NCI-H748 treated with DMSO at 0.1 percent for 48 hours (cell line): ENCODE measurements around the gene JAG2.

ENCODE experiments used
- DNase-seq: peaks from one replicate; lab custom pipeline; 2025; lab: John Stamatoyannopoulos, UW

The JAG2 gene

DNA sequence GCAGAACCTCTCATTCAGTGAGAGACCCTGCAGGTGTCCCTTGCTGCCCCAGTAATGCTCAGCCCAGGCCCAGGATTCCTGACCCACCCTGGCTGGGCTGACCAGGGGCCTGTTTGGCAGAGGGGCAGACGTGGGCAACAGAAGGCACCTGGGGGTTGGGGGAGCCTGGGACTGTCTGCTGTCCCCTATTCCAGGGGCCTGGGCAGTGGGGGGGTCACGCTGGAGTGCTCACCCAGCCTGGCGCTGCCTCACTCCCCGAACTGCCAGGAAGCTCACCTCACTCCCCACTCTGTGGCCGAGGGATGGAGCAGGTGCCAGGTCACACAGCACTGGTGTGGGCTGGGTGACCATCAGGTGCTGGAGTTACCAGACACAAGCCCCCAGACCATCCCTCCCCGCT lies 35.1 kb upstream of the JAG2 start:
- no peak for DNase-seq

DNA sequence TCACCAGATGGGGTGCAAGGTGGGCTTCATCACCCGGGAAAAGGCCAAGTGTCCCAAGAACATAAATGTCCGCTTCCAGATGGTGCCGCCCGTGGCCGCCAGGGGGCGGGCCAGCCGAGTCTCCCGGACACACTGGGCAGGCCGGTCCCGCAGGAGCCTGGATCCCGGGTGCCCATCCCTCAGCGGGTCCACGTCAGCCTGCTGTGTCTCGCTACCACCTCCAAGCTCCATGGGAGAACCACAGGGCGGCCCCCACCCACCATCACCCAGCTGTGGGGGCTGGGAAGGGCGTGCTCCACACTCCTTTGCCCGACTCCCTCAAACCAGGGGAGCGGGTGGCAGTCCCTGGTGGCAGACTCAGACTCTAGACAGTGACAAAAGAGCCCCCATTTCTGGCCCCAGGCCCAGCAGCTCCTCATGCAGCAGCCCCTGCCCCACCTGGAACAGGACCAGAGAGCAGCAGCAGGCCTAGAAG lies 34.5 kb upstream of the JAG2 start:
- peak; percentile 61 for DNase-seq

DNA sequence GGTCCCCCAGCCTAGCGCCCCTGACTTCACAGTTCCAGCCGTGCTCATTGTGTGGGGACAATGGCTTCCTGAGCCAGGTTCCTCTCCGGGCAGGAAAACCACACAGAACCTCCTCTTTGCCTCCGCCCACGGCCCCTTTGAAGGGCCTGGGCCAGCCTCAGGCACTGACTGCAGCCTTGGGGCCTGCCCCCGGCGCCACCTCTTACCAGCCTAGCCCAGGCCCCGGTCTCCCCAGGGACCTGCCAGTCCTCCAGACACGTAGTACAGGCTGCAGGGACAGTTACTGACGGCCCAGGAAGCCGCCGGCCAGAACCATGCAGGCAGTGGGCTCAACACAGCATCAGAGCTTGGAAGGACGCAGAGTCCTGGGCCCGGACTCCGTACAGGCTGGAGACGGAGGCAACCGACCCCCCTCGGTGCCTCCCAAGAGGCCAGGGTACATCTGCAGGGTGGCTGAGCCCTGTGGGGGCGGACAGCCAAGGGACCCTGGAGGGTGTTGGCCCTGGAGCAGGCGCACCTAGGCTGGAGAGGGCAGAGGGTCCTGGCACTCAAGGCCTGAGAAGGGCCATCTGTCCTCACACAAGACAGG lies 33.4 kb upstream of the JAG2 start:
- no peak for DNase-seq

DNA sequence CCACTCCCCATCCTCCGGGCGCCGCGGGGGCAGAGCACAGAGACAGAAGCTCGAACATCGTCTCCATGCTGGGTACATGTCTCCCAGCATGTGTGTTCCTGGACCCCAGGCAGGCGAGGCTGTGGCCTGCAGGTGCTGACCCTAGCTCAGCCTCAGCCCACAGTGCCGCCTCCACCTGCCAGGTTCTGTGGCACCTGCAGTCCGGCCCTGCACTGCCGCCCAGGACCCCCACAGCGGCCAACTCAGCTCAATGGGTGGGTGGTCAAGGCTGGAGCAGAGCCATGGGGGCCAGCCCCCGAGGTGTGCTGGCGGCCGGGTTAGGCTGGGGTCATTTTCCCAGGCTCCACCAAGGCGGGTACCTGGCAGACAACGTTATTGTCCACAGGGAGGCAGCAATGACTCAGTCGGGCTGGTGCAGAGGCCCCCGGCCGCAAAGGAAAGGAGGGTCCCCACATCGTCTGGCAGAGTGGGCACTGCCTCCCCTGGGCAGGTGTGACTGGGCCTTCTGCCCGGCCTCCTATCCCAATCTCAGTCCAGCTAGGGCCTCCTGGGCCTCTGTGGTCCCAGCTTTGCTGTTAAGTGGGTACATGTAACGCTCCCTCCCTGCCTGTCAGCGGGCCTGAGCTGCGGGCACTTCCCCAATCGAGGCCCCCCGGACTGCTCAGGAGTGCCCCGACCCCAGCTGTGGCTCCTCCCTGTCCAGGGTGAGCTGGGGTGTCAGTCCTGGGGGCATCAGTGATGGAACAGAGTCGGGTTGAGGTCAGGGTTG lies 32.8 kb upstream of the JAG2 start:
- DNase-seq: no peak

DNA sequence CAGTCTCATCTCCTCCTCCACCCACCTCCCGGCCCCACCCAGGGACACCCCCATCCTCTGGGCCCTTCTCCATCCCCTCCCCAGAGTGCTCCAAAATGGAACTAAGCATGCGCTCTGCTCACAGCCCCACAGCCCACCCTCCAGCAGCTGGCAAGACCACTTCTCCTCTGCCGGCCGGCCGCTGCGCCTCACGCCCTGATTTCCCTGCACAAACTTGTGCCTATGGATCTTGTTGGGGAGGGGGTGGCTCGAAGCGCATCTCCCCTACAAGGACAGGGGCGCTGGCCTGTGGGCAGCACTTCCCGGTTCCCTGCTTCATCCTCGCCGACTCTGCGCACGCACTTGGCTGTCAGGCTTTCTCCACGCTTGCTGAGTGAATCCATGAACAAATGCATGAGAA lies 32.1 kb upstream of the JAG2 start:
- DNase-seq: no peak

DNA sequence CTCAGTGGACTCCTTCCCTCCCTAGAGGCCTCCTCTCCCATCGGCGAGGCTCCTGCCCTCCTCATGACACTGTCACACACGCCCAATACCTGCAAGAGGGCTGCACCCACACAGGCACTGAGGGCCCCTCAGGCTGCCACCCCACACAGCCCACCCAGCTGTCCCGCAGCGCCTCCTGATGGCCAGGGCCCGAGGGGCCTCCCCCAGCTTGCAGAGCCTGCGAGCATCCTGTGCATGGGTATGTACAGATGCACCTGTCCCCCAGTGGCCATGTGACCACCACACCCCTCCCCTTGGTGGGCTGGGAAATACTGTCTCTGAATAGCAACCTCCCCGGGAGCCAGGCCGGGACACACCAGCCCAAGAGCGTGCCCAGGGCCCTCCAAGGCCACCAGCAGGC lies 31.5 kb upstream of the JAG2 start:
- DNase-seq: no peak

DNA sequence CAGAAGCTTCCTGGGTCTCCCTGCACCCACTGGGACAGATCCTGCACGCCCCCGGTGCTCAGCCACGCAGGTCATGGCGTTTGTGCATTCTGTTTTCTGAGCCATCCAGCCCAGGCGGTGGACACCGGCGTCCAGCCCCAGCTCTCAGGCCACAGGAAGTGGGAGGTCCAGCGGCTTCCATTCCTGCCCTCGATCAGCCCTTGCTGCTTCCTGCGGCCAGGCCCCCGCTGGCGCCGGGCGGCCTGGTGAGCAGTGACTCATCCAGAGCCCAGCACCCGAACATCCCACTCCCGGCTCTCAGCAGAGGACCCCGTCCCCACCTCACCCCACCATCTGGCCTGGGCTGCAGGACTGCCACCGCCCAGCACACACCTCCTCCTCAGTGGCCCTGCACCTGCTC lies 30.5 kb upstream of the JAG2 start:
- no peak for DNase-seq

DNA sequence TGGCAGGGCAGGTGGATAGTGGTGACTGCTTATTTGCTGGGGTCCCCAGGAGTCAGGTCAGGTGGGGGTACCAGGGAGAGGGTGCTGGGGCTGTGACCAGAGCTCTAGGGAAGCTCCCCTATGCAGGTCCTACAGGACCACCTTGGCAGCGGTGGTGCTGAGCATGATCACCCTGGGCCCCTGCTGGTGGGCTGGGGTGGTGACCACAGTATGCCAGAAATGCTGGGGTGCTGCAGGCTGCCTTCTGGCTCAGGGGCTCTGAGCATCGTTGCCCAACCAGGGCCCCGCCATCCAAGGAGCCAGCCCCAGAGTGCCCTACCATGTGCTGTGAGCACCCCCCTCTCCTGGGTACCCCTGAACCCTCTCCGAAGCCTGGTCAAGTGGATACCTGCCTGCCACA lies 30.0 kb upstream of the JAG2 start:
- DNase-seq: no peak

DNA sequence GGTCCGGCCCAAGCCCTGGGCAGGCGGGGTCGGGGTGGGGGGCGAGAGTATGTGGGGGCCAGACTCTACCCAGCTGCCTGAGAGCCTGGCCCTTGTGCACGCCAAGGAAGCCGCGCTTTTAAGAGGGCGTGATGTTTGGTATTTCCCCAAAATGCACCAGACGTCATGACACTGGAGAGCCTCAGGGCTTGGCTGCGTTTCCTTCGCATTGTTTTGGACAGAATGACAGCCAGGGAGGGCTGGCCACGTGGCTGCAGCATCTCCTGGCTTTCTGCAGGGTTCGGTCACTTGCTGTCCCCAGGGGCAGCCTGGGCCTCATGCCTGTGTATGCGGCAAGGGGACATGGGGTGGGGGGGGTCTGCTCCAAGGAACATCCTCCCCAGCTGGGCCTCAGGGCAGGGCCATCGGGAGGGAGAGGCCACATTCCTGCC lies 28.6 kb upstream of the JAG2 start:
- DNase-seq: no peak

DNA sequence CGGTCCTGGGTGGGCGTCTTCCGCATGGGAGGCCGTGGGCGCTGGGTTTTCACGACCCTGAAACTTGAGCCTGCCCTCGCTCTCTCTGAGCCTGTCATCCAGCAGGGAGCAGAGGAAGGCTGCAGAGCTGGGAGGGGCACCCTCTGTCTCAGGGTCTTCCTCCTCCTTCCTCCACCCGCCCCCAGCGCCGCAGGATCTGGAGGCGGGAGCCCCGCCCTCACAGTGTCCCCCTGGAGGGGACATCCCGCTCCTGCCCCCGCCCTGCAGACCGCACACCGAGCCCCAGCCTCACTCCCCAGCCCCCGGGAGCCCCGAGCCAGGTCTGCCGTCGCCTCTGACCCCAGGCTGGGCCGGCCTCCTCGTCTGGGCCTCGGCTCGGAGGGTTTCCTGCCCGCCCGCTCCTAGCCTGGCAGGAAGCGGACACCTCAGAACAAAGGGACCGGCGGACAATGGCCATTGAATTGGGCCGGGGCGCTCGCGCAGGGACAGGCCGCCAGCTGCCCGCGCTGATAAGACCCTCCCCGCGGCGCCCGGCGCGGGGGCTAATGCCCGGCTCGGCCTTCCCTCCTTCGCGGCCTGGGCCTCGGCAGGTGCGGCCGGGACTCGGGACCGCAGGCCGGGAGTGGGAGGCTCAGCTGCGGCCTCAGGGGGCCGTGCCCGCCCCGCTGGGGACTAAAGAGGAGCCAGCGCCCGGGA lies 27.8 kb upstream of the JAG2 start:
- DNase-seq: no peak

DNA sequence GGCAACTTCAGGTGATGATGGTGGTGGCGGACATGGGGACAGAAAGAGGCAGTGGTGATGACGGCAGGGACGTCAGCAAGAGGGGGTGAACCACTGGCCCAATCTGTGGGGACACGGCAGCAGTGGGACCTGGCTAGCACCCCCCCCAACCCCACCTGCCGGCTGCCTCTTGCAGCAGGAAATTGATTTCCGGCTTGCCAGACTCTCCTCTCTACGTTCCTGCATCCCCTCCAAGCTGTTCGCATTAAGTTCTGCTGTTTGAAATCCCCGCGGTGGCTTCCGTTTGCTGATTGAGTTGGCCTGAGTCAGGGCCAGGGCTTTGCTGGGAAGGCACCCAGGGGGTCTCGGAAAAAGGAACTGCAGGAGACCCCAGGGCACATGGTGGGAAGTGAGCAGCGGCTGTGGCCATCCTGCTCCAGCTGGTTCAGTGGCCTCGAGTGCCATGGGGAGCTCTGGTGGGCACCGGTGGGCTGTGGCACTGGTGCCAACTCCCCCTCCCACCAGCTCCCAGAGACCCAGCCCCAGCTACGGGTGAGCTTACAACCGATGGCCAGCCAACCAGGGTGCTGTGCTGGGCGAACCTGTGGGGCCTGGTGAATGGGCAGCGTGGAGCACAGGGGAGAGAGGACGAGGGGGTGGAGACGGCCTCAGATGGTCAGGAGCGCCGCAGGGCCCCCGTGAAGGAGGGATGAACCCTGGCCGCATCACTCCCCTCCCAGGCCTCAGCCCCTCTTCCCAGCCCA lies 27.1 kb upstream of the JAG2 start:
- no peak for DNase-seq

DNA sequence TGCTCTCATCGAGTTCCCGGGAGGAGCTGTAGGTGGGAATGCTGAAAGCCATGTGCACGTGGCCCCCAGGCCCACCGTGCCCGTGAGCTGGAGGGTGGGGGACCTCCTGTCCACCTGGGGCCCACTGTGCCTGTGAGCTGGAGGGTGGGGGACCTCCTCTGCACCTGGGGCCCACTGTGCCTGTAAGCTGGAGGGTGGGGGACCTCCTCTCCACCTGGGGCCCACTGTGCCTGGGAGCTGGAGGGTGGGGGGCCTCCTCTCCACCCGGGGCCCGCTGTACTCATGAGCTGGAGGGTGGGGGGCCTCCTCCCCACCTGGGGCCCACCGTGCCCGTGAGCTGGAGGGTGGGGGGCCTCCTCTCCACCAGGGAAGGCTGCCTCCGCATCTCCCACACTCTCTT lies 26.5 kb upstream of the JAG2 start:
- no peak for DNase-seq

DNA sequence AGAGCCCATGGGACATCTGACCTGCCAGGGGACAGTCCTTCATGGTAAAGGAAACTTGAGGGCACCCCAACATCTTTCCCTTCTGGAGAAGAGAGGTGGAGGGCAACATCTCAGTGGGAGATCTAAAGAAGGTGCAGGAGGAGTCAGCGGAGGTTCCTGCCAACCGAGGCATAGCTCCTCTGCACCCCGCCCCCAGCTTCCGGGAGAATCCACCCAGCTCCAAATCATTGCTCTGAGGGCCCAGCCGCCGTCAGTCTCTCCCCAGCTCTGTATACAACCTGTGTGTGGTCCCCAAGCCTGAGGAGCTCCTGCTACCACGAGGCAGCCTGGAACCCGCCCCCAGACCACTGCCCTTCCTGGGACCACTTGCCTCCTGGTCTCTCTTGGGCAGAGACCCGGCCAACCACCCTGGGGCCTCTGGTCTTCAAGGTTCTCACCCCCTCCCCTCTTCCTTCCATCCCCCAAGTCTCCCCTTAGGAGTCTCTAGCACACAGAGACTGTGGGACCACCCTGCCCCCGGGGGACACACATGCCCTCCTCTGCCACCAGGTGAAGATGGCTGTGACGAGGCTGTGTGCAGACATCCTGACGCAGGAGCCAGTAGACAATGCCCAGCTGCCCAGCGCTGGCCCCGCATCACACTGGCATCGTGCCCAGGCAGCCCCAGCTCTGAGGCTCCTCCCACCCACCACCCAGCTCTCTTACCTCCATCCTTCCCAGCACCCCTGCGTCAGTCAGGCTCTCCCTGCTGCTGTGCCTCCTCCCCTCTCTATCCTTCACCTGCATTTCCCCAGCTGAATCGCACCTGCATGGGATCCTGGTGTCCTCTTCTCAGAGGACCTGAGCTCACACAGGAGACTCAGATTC lies 25.6 kb upstream of the JAG2 start:
- peak; percentile 34 for DNase-seq

DNA sequence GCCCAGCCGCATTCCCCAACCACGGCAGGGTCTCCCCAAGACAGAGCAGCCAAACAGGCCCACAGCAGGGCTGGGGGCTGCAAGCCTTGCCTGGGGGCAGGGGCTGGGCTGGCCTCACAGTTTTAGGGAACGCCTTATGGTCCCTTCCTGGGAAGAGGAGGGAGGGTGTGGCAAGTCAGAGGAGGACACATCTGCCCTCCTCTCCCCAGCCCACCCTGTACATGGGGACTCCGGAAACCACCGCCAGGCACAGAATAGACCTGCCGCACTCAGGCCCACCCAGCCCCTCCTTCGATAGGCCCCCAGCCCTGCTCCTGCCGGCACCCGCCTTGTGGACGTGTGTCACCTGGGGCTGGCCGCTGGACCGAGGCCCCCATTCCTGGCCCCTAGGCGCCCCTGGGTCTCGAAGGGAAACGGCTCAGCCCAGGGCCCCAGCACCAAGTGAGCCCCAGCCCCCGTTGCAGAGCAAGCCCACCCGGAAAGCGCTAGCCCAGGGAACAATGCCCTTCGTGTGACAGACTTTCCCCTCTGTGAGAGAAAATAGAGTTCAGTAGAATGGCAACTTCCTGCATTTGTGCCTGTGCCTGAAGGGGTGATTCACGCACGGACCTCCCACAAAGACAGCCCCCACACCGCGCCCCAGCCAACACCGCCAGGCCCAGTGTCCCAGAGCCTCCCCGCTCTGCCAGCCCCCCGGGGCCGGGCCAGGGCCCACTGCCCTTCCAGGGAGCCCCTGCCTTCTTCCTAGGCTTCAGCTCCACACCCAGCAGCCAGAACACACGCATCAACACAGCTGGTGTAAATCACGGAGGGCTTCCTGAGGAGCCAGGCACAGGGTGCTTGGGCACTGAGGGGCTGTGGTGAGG lies 24.5 kb upstream of the JAG2 start:
- DNase-seq: no peak

DNA sequence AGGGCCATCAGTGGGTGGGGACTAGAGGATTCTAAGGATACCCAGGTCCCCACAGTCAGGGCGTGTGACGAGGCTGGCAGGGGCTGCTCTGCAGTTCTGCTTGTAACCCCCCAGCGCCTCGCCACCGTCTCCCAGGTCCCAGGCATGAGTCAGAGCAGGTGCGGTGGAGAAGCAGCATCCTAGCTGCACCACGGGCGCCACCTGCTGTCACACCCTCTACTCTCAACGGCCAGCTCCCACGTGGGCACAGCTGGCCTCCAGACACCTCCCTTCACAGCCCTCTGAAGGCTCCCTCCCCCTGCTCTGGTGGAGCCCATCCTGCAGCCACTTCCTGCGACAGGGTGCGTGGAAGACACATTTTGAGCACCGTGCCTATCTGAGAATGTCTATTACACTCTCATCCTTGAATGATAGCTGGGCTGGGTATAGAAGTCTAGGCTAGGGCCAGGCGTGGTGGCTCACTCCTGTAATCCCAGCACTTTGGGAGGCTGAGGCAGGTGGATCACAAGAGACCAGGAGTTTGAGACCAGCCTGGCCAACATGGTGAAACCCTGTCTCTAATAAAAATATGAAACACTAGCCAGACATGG lies 19.5 kb upstream of the JAG2 start:
- no peak for DNase-seq

DNA sequence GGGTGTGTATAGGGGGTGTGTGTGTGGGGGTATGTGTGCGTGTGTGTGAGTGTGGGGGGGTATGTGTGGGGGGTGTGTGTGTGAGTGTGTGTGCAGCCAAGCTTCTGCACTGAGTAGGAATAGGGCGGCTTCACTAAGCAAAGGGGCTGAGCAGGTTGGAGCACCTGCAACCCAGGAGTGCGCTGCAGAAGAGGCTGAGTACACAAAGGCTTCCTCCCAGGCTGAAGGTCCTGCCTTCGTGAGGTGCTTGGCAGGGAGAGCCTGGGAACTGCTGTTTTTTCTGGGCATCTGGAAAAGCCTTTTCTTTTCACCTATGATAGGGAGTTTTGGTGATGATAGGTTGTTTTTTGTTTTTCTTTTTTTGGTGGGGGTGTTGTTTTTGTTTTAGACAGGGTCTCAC lies 18.5 kb upstream of the JAG2 start:
- no peak for DNase-seq

DNA sequence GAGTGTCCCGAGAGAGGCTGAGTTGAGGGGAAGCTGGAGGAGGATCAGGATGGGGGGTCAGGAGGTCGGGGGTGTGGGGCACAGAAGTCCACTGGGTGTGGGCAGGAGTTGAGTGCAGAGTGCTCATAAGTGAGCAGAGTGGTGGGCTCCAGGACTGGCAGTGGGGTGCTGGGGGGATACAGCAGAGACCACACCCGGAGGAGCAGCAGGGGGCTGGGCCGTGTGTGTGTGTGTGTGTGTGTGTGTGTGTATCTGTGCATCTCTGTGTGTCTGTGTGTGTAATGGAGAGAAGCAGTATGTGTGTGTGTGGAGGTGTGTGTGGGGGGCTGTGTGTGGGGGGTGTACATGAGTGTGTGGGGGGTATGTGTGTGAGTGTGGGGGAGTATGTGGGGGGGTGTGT lies 17.4 kb upstream of the JAG2 start:
- no peak for DNase-seq

DNA sequence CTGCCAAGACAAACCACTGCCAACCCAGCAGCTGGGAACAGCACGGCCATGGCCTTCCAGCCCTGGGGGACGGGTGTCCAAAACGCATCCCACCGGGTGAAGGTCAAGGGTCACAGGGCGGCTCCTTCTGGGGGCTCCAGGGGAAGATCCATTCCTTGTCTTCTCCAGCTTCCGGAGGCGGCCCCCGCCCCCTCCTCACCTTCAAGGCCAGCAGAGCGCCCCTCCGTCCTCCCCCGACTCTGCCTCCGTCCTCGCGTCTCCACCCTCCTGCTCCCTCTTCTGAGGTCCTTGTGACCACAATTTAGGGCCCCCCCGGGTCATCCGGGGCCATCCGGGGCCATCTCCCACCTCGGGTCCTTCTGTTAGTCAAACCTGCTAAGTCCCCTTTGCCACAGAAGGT lies 16.4 kb upstream of the JAG2 start:
- no peak for DNase-seq

DNA sequence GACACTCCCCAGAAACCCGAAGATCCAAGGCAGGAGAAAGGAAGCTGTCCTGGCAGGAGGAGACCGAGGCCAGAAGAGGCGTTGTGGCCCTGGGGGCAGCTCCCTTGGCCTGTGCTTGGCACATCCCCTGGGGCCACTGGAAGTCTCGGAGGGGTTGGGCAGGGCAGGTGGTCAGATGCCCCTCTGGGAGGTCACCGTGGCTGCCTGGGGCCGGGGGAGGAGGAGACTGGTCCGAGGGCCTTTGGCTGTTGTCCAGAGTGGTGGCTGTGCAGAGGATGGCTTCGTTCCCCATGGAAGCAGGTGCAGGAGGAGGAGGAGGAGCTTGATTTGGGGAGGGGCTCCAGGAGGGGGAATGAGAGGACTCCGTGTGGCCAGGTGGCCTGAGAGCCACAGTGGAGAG lies 15.9 kb upstream of the JAG2 start:
- DNase-seq: no peak

DNA sequence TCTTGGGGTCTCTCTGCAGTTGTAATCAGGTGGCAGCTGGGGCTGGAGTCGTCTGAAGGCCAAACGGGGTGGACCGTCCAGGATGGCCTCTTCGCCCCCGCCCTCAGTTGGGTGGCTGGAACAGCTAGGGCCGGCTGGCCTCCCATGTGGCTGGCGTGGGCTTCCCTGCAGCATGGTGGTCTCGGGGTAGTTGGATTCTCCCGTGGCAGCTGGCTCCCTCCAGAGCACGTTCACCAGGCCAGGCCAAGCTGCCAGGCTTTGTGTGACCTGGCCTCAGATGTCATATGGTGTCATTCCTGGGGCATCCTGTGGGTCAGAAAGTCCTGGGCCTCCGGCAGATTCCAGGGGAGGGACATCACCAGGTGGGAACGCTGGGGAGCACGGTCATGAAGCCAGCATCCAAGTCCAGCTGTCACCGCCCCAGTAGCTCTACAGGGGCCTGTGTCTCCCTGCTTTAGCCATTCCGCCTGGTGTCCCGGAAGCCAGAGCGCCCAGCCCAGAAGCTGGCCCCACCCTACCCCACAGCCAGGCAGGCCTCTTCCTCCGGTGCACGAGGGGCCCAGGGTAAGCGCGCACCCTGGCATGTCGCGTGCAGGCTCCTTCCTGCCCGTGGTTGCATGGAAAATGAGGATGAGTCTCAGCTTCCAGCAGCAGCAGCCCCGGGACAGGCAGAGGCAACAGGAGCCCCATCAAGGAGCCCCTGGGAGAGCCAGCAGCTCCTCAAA lies 13.9 kb upstream of the JAG2 start:
- DNase-seq: no peak
